ENCODE results near the gene ZCCHC14. TPM values are rescaled to one million over a fixed set of nuclear protein-coding genes. Genes with fewer than 3 reads are reported as not detected.
"Not testable (repeated sequence)": the region's sequence is repeated elsewhere in the genome, so short reads cannot be mapped to it uniquely, and the experiment has no call there.

ZCCHC14 gene
- total RNA-seq, 1 donor from 2014 or later, result 11.5 TPM

DNA sequence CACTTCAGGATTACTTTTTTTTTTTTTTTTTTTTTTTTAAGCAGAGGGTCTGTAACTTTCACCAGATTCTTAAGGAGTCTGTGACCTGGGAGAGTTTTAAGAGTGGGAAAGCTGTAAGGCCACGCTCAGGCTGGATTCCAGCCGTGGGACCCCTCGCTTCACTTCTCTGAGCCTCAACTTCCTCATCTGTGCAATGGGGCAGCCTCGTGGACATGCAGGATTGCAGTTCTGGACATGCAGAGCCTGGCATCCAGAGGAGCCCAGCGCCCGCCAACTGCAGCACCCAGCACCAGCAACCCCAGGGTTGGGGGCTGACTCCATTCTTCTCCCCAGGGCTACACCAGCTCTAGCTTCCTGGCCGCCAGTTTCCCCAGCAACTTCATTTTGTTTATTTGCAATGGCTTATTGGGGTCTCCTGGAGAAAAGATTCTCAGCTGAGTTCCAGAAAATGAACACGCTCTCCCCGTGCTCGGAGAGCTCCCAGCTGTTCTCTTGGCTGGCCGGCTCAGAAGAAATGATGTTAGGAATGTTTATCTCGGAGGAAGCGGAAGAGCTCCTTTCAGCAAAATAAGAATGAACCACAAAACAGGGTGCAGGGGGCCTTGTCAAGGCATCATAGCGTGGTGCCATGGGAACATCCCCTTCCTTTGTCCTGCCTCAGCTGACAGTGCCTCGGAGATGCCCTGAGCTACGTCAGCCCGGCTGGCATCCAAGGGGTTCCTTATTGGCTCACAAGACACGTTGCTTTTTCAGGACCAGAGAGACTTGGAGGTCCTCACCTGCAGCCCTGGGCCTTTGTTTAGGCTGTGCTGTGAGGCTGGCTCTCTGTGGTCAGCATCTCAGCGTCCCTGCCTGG is 22.9 kb upstream of the ZCCHC14 start:
- Histone ChIP-seq H3K36me3 (ENCODE audit: control insufficient read depth in 3 of 3, insufficient read depth in 3 of 3, low read length in 3 of 3) (no peaks in the 10 kb centered on the region), H3K27ac (ENCODE audit: low read depth, low read length) (no peak overlapping the region), H3K4me3 (ENCODE audit: low read length in 3 of 3) (no peak overlapping the region), H3K9me3 (ENCODE audit: control insufficient read depth in 3 of 3, low read length in 3 of 3) (no peaks in the 10 kb centered on the region), H3K9ac (ENCODE audit: low read depth in 1 of 3, low read length in 3 of 3) (no peak overlapping the region), H3K27me3 (ENCODE audit: control insufficient read depth in 3 of 3, insufficient read depth in 3 of 3, low read length in 3 of 3) (no peaks in the 10 kb centered on the region), H3K4me1 (ENCODE audit: control insufficient read depth in 3 of 3, insufficient read depth in 3 of 3, low read length in 3 of 3) (peaks cover 14 to 18% (median 16%) of the 10 kb centered on the region in 3 donors)

DNA sequence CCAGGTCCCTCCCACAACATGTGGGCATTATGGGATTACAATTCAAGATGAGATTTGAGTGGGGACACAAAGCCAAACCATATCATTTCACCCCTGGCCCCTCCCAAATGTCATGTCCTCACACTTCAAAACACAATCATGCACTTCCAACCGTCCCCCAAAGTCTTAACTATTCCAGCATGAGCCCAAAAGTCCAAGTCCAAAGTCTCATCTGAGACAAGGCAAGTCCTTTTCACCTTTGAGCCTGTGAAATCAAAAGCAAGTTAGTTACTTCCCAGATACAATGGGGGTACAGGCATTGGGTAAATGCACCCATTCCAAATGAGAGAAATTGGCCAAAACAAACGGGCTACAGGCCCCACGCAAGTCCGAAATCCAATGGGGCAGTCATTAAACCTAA is 17.0 kb upstream of the ZCCHC14 start:
- H3K27ac ChIP-seq (ENCODE audit: low read depth, low read length); H3K4me3 ChIP-seq (ENCODE audit: low read length in 3 of 3): not testable (repeated sequence)

DNA sequence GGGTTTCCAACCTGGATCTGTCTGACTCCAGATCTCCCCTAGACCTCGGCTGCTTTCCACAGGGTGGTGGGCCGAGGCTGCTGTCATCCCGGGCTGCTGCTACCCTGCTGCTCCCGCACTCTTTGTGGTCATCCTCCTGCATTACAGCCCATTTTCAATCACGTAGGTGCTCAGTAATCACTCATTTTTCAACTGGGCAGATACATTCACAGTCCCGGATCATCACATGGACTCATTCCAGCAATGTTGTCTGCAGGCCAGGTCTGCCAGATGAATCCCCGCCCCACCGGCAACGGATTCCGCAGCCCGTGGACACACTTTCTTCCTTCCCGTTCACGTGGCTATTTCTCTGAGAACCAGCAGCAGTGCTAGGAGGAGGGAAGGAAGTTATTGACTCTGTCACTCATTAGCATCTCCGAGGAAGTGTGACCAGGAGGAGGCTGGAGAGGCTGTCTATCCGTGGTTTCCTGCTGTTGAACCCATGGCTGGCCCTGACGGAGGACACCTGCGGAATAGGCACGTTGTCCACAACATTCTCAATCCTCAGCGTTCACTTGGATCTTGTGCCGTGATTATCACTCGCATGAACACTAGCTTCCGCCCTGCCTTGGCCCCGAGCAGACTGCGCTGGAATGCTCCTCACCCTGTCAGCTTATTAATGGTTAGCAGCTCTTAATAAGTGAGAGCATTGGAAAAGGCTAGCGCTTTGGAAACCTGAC is 14.7 kb upstream of the ZCCHC14 start:
- H3K9ac ChIP-seq (ENCODE audit: low read depth in 1 of 3, low read length in 3 of 3), result no peak overlapping the region
- H3K36me3 ChIP-seq (ENCODE audit: control insufficient read depth in 3 of 3, insufficient read depth in 3 of 3, low read length in 3 of 3), result no peaks in the 10 kb centered on the region
- H3K27me3 ChIP-seq (ENCODE audit: control insufficient read depth in 3 of 3, insufficient read depth in 3 of 3, low read length in 3 of 3), result peaks cover 0 to 9% (median 4%) of the 10 kb centered on the region in 3 donors
- peak overlapping the region; percentile 18 to 45 (median 24) for H3K4me3 ChIP-seq (ENCODE audit: low read length in 3 of 3)
- no peaks in the 10 kb centered on the region for H3K9me3 ChIP-seq (ENCODE audit: control insufficient read depth in 3 of 3, low read length in 3 of 3)
- H3K27ac ChIP-seq (ENCODE audit: low read depth, low read length), result no peak overlapping the region
- peaks cover 0 to 5% (median 4%) of the 10 kb centered on the region in 3 donors for H3K4me1 ChIP-seq (ENCODE audit: control insufficient read depth in 3 of 3, insufficient read depth in 3 of 3, low read length in 3 of 3)

More for the DNA sequence above, 17.0 kb upstream of the ZCCHC14 start:
- H3K27me3 ChIP-seq (ENCODE audit: control insufficient read depth in 3 of 3, insufficient read depth in 3 of 3, low read length in 3 of 3); H3K9ac ChIP-seq (ENCODE audit: low read depth in 1 of 3, low read length in 3 of 3); H3K9me3 ChIP-seq (ENCODE audit: control insufficient read depth in 3 of 3, low read length in 3 of 3); H3K4me1 ChIP-seq (ENCODE audit: control insufficient read depth in 3 of 3, insufficient read depth in 3 of 3, low read length in 3 of 3); H3K36me3 ChIP-seq (ENCODE audit: control insufficient read depth in 3 of 3, insufficient read depth in 3 of 3, low read length in 3 of 3): not testable (repeated sequence)

DNA sequence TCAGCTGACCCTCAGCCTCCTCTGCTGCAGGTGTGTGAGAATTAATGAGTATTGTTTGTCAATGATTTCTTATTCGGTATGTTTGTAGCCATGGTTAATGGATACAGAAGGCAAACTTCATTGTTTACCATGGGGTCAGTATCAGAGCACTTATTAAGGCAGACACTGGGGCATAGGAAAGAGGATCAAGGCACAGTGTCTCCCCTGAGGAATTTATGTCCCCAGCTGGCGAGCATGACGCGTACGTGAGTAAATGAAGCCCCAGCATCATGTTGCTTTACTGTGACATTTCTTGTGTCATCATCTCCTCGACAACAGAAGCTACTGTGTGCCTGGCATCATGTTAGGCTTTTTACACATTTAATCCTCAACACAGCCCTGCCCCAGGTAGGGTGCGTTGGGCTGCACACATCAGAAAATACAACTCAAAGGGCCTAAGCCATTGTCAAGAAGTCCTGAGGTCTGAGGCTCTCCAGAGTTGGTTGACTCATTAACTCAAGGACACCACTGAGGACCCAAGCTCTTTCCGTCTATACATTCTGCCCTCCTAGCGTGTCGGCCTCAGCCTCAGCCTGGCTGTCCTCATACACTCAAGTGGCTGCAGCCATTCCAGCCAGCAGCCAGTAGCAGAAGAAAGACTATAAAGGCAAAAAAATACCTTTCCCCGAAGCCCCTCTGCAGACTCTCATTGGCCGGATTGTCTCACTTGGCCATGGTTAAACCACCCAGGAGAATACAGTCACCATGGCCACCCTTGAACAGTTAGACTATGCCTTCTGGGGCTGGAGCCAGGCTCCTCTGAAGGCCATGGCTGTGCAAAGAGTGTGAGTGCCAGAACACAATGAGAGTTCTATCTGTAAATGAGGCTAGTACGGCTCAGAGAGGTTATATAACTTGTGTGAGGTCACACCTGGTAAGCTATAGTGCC is 13.9 kb upstream of the ZCCHC14 start:
- Histone ChIP-seq H3K27me3 (ENCODE audit: control insufficient read depth in 3 of 3, insufficient read depth in 3 of 3, low read length in 3 of 3) (peaks cover 0 to 9% (median 7%) of the 10 kb centered on the region in 3 donors), H3K36me3 (ENCODE audit: control insufficient read depth in 3 of 3, insufficient read depth in 3 of 3, low read length in 3 of 3) (no peaks in the 10 kb centered on the region), H3K4me3 (ENCODE audit: low read length in 3 of 3) (no peak overlapping the region), H3K4me1 (ENCODE audit: control insufficient read depth in 3 of 3, insufficient read depth in 3 of 3, low read length in 3 of 3) (peaks cover 0 to 5% (median 4%) of the 10 kb centered on the region in 3 donors), H3K27ac (ENCODE audit: low read depth, low read length) (no peak overlapping the region), H3K9me3 (ENCODE audit: control insufficient read depth in 3 of 3, low read length in 3 of 3) (no peaks in the 10 kb centered on the region), H3K9ac (ENCODE audit: low read depth in 1 of 3, low read length in 3 of 3) (no peak overlapping the region)

DNA sequence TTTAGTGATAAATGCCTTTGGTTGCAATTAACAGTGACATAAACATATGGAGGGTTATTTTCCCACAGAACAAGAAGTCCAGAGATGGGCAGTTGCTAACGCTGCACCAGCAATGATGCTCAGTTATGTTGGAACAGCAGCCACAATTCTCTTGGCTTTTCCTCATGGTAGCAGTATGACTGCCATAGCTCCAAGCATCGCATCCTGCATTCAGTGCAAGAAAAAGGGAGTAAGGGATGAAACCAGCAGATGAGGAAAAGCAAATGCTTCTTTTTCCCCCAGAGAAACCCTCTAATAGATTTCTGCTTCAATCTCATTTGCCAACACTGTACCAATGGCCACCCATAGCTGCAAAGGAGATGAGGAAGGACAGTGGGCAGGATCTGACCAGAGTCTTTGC is 13.0 kb upstream of the ZCCHC14 start:
- no peaks in the 10 kb centered on the region for H3K36me3 ChIP-seq (ENCODE audit: control insufficient read depth in 3 of 3, insufficient read depth in 3 of 3, low read length in 3 of 3)
- H3K4me1 ChIP-seq (ENCODE audit: control insufficient read depth in 3 of 3, insufficient read depth in 3 of 3, low read length in 3 of 3), result peaks cover 0 to 5% (median 4%) of the 10 kb centered on the region in 3 donors
- H3K27me3 ChIP-seq (ENCODE audit: control insufficient read depth in 3 of 3, insufficient read depth in 3 of 3, low read length in 3 of 3), result peaks cover 0 to 9% (median 7%) of the 10 kb centered on the region in 3 donors
- no peaks in the 10 kb centered on the region for H3K9me3 ChIP-seq (ENCODE audit: control insufficient read depth in 3 of 3, low read length in 3 of 3)
- no peak overlapping the region for H3K27ac ChIP-seq (ENCODE audit: low read depth, low read length)
- H3K4me3 ChIP-seq (ENCODE audit: low read length in 3 of 3), result no peak overlapping the region
- no peak overlapping the region for H3K9ac ChIP-seq (ENCODE audit: low read depth in 1 of 3, low read length in 3 of 3)

DNA sequence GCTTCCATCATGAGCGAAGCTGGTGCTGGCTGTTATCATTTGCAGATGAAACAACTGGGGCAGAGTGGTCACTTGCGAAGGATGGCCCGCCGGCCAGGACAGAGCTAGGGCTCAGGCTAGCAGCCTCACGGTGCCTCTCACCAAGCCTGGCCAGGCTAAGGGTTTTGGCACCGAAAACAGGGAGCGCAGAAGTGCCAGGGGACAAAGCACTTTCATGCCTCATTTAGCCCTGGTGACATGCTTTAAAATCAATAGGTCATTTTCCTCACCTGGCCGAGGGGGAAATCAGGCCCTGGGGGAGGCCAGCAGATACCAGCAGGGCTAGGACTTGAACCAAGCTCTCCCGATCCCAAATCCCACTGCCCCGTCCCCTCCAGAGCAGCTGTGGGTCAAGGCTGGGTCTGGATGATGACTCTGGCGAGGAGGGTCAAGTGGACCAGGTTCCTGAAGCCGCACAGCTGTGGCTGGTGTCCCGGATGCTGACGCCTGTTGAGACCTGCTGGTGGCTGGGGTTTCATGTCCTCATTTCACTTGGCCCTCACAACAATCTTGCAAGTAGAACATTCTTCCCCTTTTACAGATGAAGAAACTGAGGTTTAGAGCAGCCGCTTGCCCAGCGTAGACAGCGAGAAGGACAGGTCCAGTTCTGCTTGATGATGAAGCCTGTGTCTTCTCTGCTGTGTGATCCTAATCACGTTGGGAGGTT is 10.6 kb upstream of the ZCCHC14 start:
- not testable (repeated sequence) for H3K36me3 ChIP-seq (ENCODE audit: control insufficient read depth in 3 of 3, insufficient read depth in 3 of 3, low read length in 3 of 3); H3K9ac ChIP-seq (ENCODE audit: low read depth in 1 of 3, low read length in 3 of 3); H3K27me3 ChIP-seq (ENCODE audit: control insufficient read depth in 3 of 3, insufficient read depth in 3 of 3, low read length in 3 of 3); H3K9me3 ChIP-seq (ENCODE audit: control insufficient read depth in 3 of 3, low read length in 3 of 3); H3K4me3 ChIP-seq (ENCODE audit: low read length in 3 of 3); H3K4me1 ChIP-seq (ENCODE audit: control insufficient read depth in 3 of 3, insufficient read depth in 3 of 3, low read length in 3 of 3); H3K27ac ChIP-seq (ENCODE audit: low read depth, low read length)

DNA sequence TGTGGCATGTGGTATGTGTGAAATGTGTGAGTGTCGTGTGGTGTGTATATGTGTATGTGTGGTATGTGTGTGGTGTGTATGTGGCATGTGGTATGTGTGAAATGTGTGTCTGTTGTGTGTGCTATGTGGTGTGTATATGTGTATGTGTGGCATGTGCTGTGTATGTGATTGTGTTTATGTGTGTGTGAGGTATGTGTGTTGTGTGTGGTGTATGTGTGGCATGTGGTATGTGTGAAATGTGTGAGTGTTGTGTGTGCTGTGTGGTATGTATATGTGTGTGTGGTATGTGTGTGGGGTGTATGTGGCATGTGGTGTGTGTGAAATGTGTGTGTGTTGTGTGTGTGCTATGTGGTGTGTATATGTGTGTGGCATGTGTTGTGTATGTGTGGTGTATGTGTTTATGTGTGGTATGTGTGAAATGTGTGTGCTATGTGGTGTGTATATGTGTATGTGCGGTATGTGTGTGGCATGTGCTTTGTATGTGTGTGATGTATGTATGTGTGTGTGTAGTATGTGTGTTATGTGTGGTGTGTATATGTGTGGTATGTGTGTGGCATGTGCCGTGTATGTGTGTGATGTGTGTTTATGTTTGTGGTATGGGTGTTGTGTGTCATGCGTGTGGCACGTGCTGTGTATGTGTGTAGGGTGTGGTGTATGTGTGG is 9.6 kb upstream of the ZCCHC14 start:
- Histone ChIP-seq H3K4me3 (ENCODE audit: low read length in 3 of 3) (no peak overlapping the region), H3K9ac (ENCODE audit: low read depth in 1 of 3, low read length in 3 of 3) (no peak overlapping the region), H3K36me3 (ENCODE audit: control insufficient read depth in 3 of 3, insufficient read depth in 3 of 3, low read length in 3 of 3) (no peaks in the 10 kb centered on the region), H3K27me3 (ENCODE audit: control insufficient read depth in 3 of 3, insufficient read depth in 3 of 3, low read length in 3 of 3) (peaks cover 0 to 9% (median 7%) of the 10 kb centered on the region in 3 donors), H3K9me3 (ENCODE audit: control insufficient read depth in 3 of 3, low read length in 3 of 3) (no peaks in the 10 kb centered on the region), H3K4me1 (ENCODE audit: control insufficient read depth in 3 of 3, insufficient read depth in 3 of 3, low read length in 3 of 3) (peaks cover 0 to under 1% (median under 1%) of the 10 kb centered on the region in 3 donors), H3K27ac (ENCODE audit: low read depth, low read length) (no peak overlapping the region)

DNA sequence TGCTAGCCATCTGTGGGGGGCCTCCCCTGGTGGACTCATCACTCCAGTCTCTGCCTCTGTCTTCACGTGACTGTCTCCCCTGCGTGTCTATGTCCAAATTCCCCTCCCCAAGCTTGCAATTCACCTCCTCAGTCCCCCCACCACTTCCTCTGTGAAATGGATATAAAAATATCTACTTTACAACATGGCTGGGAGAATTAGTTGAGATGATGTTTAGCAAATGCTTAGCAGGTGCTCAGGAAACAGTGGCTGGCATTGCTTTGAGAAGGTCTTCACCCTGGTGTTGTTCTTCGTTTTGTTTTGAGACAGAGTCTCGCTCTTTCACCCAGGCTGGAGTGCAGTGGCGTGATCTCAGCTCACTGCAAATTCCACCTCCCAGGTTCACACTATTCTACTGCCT is 8.3 kb upstream of the ZCCHC14 start:
- Histone ChIP-seq H3K27ac (ENCODE audit: low read depth, low read length) (no peak overlapping the region), H3K9ac (ENCODE audit: low read depth in 1 of 3, low read length in 3 of 3) (no peak overlapping the region), H3K4me1 (ENCODE audit: control insufficient read depth in 3 of 3, insufficient read depth in 3 of 3, low read length in 3 of 3) (no peaks in the 10 kb centered on the region), H3K4me3 (ENCODE audit: low read length in 3 of 3) (no peak overlapping the region), H3K9me3 (ENCODE audit: control insufficient read depth in 3 of 3, low read length in 3 of 3) (no peaks in the 10 kb centered on the region), H3K27me3 (ENCODE audit: control insufficient read depth in 3 of 3, insufficient read depth in 3 of 3, low read length in 3 of 3) (peaks cover 0 to 7% (median 5%) of the 10 kb centered on the region in 3 donors), H3K36me3 (ENCODE audit: control insufficient read depth in 3 of 3, insufficient read depth in 3 of 3, low read length in 3 of 3) (no peaks in the 10 kb centered on the region)

DNA sequence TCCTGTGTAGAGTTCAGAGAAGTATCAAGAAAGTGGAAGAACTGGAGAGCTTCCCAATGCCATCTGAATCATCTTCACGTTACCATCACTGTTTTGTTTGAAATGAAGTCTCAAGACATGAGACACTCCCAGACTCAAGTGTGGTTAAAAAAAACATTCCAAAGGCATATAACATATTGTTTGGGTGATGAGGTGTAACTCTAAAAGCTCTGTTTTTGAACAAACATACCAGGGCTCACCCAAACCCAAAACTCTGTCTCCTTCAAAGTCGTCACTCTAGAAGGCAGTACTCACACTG is 6.3 kb upstream of the ZCCHC14 start:
- peaks cover 0 to 7% (median 0%) of the 10 kb centered on the region in 3 donors for H3K27me3 ChIP-seq (ENCODE audit: control insufficient read depth in 3 of 3, insufficient read depth in 3 of 3, low read length in 3 of 3)
- no peaks in the 10 kb centered on the region for H3K36me3 ChIP-seq (ENCODE audit: control insufficient read depth in 3 of 3, insufficient read depth in 3 of 3, low read length in 3 of 3)
- no peaks in the 10 kb centered on the region for H3K9me3 ChIP-seq (ENCODE audit: control insufficient read depth in 3 of 3, low read length in 3 of 3)
- no peak overlapping the region for H3K9ac ChIP-seq (ENCODE audit: low read depth in 1 of 3, low read length in 3 of 3)
- no peak overlapping the region for H3K27ac ChIP-seq (ENCODE audit: low read depth, low read length)
- no peak overlapping the region for H3K4me3 ChIP-seq (ENCODE audit: low read length in 3 of 3)
- no peaks in the 10 kb centered on the region for H3K4me1 ChIP-seq (ENCODE audit: control insufficient read depth in 3 of 3, insufficient read depth in 3 of 3, low read length in 3 of 3)
